Neutrophil (primary cell): ENCODE results near the gene WDR41.
"Not testable (repeated sequence)": the region's sequence is repeated elsewhere in the genome, so short reads cannot be mapped to it uniquely, and the experiment has no call there.

Source experiments
- H3K27ac ChIP-seq: fragments of 200-600 bp; sonication (generic); 2 replicates; pipeline ENCODE4 v1.5.1; 2016; ENCODE audit warnings: mild to moderate bottlenecking, moderate library complexity
- H3K27me3 ChIP-seq: fragments of 200-600 bp; sonication (generic); 2 replicates; pipeline ENCODE4 v1.6.0; 2016; ENCODE audit warnings: mild to moderate bottlenecking
- H3K36me3 ChIP-seq: fragments of 200-600 bp; sonication (generic); 2 replicates; pipeline ENCODE4 v1.5.1; 2017
- H3K4me1 ChIP-seq, 2 experiments: fragments of 200-600 bp in 1 of 2; sonication (generic) in 1 of 2; 1 replicate in 1 of 2; 2 replicates in 1 of 2; pipeline versions ENCODE4 v1.5.1 to v1.6.1; 2013 to 2016; ENCODE audit warnings: low read depth in 1 of 2, low read length in 1 of 2, mild to moderate bottlenecking in 1 of 2, moderate library complexity in 1 of 2; ENCODE audit not compliant: control insufficient read depth in 1 of 2, insufficient read depth in 1 of 2
- H3K4me3 ChIP-seq, 2 experiments: fragments of 200-600 bp in 1 of 2; sonication (generic) in 1 of 2; 1 replicate in 1 of 2; 2 replicates in 1 of 2; pipeline ENCODE4 v1.5.1; 2013 to 2016; ENCODE audit warnings: low read depth in 1 of 2, low read length in 1 of 2, mild to moderate bottlenecking in 1 of 2, moderate library complexity in 1 of 2
- H3K9me3 ChIP-seq: fragments of 200-600 bp; sonication (generic); 2 replicates; pipeline ENCODE4 v1.5.1; 2016
- TF ChIP-seq, protein P1 (sequence below): fragments of 200-600 bp; sonication (generic); IDR thresholded peaks from 2 replicates; pipeline ENCODE4 v1.5.1; 2016; ENCODE audit warnings: antibody characterized with exemption

WDR41 gene

DNA sequence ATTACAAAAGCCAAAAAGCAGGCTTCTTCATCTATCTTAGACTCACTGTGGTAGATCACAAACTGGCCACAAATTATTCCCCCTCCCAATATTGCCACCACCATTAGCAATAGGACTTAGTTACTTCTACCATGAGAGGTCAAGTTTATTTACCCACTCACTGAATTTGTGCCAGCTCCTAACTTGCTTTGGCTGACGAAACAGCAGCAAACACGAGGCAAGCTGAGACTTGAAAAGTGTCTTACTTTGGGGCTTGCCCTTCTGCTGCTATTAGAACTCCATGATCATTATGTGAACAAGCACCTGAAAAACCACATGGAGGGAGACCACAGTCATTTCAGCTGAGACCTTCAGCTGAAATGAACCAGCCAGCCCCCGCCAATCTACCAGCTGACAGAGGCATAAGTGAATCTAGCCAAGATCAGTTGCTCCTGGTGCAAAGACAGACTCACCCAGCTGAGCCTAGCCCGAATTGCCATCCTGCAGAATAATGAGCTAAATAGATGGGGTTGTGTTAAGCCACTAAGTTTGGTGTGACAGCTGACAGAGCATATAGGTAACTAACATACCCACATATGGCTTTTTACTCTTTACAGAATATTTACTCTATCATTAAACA, 5.7 kb downstream of the WDR41 start:
- TF ChIP-seq, protein P1, sequence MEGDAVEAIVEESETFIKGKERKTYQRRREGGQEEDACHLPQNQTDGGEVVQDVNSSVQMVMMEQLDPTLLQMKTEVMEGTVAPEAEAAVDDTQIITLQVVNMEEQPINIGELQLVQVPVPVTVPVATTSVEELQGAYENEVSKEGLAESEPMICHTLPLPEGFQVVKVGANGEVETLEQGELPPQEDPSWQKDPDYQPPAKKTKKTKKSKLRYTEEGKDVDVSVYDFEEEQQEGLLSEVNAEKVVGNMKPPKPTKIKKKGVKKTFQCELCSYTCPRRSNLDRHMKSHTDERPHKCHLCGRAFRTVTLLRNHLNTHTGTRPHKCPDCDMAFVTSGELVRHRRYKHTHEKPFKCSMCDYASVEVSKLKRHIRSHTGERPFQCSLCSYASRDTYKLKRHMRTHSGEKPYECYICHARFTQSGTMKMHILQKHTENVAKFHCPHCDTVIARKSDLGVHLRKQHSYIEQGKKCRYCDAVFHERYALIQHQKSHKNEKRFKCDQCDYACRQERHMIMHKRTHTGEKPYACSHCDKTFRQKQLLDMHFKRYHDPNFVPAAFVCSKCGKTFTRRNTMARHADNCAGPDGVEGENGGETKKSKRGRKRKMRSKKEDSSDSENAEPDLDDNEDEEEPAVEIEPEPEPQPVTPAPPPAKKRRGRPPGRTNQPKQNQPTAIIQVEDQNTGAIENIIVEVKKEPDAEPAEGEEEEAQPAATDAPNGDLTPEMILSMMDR = no peak
- H3K9me3 ChIP-seq = no peaks in the 10 kb centered on the region
- no peak overlapping the region for H3K4me3 ChIP-seq
- no peaks in the 10 kb centered on the region for H3K27me3 ChIP-seq
- peaks cover 22% of the 10 kb centered on the region for H3K36me3 ChIP-seq
- peaks cover 5 to 18% of the 10 kb centered on the region in 2 experiments for H3K4me1 ChIP-seq
- no peak overlapping the region for H3K27ac ChIP-seq

DNA sequence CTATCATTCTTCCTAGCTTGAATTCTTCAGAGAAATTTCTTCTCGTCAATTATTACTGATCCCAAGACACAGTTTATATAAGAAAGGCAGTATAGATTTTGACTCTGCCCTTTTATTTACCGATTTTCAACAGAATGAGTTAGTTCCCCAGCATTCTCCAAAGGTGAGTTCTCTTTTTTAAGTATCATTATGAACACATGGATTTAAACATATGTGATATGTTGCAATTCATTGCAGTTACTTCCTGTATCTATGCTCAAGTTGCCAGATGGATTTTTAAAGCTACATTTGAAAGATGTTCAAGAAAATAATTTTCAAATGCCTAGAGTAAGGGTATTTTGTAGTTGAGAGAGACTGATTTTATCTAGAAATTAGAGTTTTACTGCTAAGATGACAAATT, 8.4 kb downstream of the WDR41 start:
- Histone ChIP-seq H3K27me3 (no peaks in the 10 kb centered on the region), H3K27ac (peak overlapping the region; percentile 25), H3K4me3 (no peak overlapping the region), H3K4me1 (peaks cover 0 to 9% of the 10 kb centered on the region in 2 experiments), H3K36me3 (peaks cover 22% of the 10 kb centered on the region), H3K9me3 (no peaks in the 10 kb centered on the region)
- TF ChIP-seq, protein P1 = no peak

DNA sequence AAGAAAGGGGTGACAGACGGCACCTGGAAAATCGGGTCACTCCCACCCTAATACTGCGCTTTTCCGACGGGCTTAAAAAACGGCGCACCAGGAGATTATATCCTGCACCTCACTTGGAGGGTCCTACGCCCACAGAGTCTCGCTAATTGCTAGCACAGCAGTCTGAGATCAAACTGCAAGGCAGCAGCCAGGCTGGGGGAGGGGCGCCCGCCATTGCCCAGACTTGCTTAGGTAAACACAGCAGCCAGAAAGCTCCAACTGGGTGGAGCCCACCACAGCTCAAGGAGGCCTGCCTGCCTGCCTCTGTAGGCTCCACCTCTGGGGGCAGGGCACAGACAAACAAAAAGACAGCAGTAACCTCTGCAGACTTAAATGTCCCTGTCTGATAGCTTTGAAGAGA, 17.1 kb downstream of the WDR41 start:
- not testable (repeated sequence) for H3K27me3 ChIP-seq, H3K4me1 ChIP-seq, H3K36me3 ChIP-seq, H3K27ac ChIP-seq, H3K4me3 ChIP-seq, H3K9me3 ChIP-seq

DNA sequence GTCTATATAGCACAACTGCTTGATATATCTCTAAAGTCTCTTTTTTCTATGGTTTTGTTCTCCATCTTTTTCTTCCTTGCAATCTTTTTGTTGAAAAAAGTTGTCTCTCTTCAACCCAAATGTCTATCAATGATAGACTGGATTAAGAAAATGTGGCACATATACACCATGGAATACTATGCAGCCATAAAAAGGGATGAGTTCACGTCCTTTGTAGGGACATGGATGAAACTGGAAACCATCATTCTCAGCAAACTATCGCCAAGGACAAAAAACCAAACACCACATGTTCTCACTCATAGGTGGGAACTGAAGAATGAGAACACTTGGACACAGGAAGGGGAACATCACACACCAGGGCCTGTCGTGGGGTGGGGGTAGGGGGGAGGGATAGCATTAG, 23.2 kb downstream of the WDR41 start:
- H3K27ac ChIP-seq, H3K4me3 ChIP-seq, H3K9me3 ChIP-seq, H3K27me3 ChIP-seq, H3K4me1 ChIP-seq, H3K36me3 ChIP-seq: not testable (repeated sequence)

DNA sequence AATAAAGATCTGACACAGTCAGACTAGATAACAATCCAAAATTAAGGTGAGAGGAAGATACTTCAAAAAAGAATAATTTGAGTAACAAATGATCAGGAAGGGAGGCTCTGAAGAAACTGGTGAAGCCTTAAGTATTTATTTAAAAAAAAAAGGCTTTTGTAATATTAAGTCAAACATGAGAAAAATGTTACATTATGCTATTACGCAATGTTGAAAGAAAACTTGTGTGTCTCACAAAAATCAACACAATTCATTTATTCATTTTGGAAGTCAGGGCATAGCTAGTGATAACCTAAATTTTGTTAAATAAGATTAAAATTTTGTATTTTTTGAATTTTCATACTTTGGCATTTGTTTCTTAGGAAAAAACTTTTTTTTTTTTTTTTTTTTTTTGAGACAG, 28.2 kb downstream of the WDR41 start:
- TF ChIP-seq, protein P1 = no peak
- H3K27me3 ChIP-seq = no peaks in the 10 kb centered on the region
- H3K9me3 ChIP-seq = no peaks in the 10 kb centered on the region
- H3K27ac ChIP-seq = no peak overlapping the region
- H3K36me3 ChIP-seq = peaks cover 15% of the 10 kb centered on the region
- no peaks in the 10 kb centered on the region for H3K4me1 ChIP-seq
- H3K4me3 ChIP-seq = no peak overlapping the region

DNA sequence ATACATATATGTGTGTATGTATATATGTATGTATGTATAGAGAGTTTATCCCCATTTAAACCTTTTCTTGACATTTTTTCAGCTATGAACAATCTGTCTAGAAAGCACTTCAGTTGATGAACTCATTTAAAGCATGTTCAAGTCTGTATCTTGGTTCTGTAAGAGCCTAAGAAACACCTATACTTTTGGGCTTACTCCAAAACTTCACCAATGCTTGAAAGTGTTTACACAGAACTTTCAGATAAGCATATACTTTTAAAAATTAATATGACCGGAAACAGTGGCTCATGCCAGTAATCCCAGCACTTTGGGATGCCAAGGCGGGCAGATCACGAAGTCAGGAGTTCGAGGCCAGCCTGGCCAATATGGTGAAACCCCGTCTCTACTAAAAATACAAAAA, 30.8 kb downstream of the WDR41 start:
- TF ChIP-seq, protein P1 = no peak
- peaks cover 20% of the 10 kb centered on the region for H3K36me3 ChIP-seq
- no peaks in the 10 kb centered on the region for H3K9me3 ChIP-seq
- no peaks in the 10 kb centered on the region for H3K4me1 ChIP-seq
- H3K27ac ChIP-seq = no peak overlapping the region
- H3K27me3 ChIP-seq = no peaks in the 10 kb centered on the region
- H3K4me3 ChIP-seq = no peak overlapping the region

DNA sequence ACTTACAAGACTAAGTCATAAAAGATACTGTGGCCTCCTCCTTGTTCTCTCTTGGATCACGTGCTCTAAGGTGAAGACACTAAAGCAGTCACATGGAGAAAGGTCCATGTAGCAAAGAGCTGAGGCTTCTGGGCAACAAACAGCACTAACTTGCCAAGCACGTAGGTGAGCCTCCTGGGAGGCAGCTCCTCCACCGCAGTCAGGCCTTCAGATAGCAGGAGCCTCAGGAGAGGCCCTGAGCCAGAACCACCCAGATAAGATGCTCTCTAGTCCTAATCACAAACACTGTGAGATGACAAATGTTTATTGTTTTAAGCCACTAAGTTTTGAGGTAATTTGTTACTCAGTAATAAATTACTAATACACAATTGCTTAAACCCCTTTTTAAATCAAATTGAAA, 38.0 kb downstream of the WDR41 start:
- no peaks in the 10 kb centered on the region for H3K27me3 ChIP-seq
- H3K9me3 ChIP-seq = no peaks in the 10 kb centered on the region
- TF ChIP-seq, protein P1 = no peak
- no peaks in the 10 kb centered on the region for H3K4me1 ChIP-seq
- peaks cover 45% of the 10 kb centered on the region for H3K36me3 ChIP-seq
- H3K27ac ChIP-seq = no peak overlapping the region
- no peak overlapping the region for H3K4me3 ChIP-seq
